Endothelial cell of umbilical vein (primary cell): ENCODE data around the gene LRRC19. TPM values are rescaled to one million over a fixed set of nuclear protein-coding genes. Genes with fewer than 3 reads are reported as not detected.

Experiments used
- Bru-seq: library from RNA; stranded (reverse); fragments of 400-500 nt; gene quantifications from one replicate; lab custom pipeline; 2021; lab: Mats Ljungman, UMichigan
- BruChase-seq, 2 experiments: library from RNA; stranded (reverse); fragments of 400-500 nt; gene quantifications; one replicate each; lab custom pipeline; 2021; lab: Mats Ljungman, UMichigan
- BruUV-seq: library from RNA; stranded (reverse); fragments of 400-500 nt; replicated peaks from 2 replicates; lab custom pipeline; 2021; lab: Mats Ljungman, UMichigan
- CTCF ChIA-PET: fragments of 300-600, 350-600 bp; sonication (Branson Sonifier 250); formaldehyde crosslinking; loops from one replicate; lab custom pipeline; 2021; ENCODE audit warnings: antibody characterized with exemption, inconsistent platforms; lab: Charles Lee
- POLR2A ChIA-PET: fragments of 300-600, 350-600 bp; sonication (Branson Sonifier 250); formaldehyde crosslinking; loops from one replicate; lab custom pipeline; 2021; ENCODE audit warnings: antibody characterized with exemption, inconsistent platforms; lab: Charles Lee
- DNase-seq: peaks from one replicate; pipeline ENCODE4 v3.0.0-alpha.2; 2011; ENCODE audit warnings: low read depth, low spot score
- FAIRE-seq: peaks from 2 replicates; lab custom pipeline; 2011; peaks lifted over from hg19 to GRCh38; lab: Jason Lieb, UNC
- H2AFZ ChIP-seq: 2 replicates; pipeline ENCODE4 v1.6.0; 2012; ENCODE audit warnings: low read depth, low read length, control low read depth, inconsistent platforms
- H3K27ac ChIP-seq: 2 replicates; pipeline ENCODE4 v1.5.1; 2011; ENCODE audit warnings: low read depth, mild to moderate bottlenecking, control low read depth, low read length, moderate library complexity; ENCODE audit not compliant: insufficient read depth
- H3K27me3 ChIP-seq, 2 experiments: 2 replicates each; pipeline versions ENCODE4 v1.6.0 to v1.6.1; 2011; ENCODE audit warnings: low read length in 2 of 2, mixed read lengths in 1 of 2; ENCODE audit not compliant: control insufficient read depth in 2 of 2, insufficient read depth in 2 of 2
- H3K36me3 ChIP-seq, 2 experiments: 2 replicates in 1 of 2; 3 replicates in 1 of 2; pipeline ENCODE4 v1.5.1; 2011; ENCODE audit warnings: low read length in 2 of 2, mild to moderate bottlenecking in 1 of 2, moderate library complexity in 1 of 2; ENCODE audit not compliant: control insufficient read depth in 2 of 2, insufficient read depth in 2 of 2; ENCODE audit errors: extremely low read depth in 1 of 2
- H3K4me1 ChIP-seq: 3 replicates; pipeline ENCODE4 v1.5.1; 2011; ENCODE audit warnings: mild to moderate bottlenecking, low read length; ENCODE audit not compliant: control insufficient read depth, insufficient read depth; ENCODE audit errors: extremely low read depth
- H3K4me2 ChIP-seq: 2 replicates; pipeline ENCODE4 v1.6.1; 2011; ENCODE audit warnings: low read length, control low read depth, mixed read lengths; ENCODE audit not compliant: insufficient read depth
- H3K4me3 ChIP-seq, 3 experiments: fragments of 200-600 bp in 1 of 3; sonication (generic), shearing (Covaris generic) in 1 of 3; replicated peaks in 1 of 3; 2 replicates each; pipeline ENCODE4 v1.5.1; 2011 to 2016; ENCODE audit warnings: control low read depth in 3 of 3, low read length in 3 of 3, mild to moderate bottlenecking in 2 of 3, inconsistent platforms in 1 of 3, low read depth in 1 of 3, moderate library complexity in 1 of 3; ENCODE audit not compliant: insufficient read depth in 1 of 3
- H3K79me2 ChIP-seq: 2 replicates; pipeline ENCODE4 v1.6.0; 2012; ENCODE audit warnings: low read length, inconsistent platforms; ENCODE audit not compliant: control insufficient read depth, insufficient read depth
- H3K9ac ChIP-seq: replicated peaks from 2 replicates; pipeline ENCODE3; 2011; ENCODE audit warnings: low read length, control low read depth; ENCODE audit not compliant: insufficient read depth; ENCODE audit errors: extremely low read depth
- H3K9me1 ChIP-seq: replicated peaks from 3 replicates; pipeline ENCODE4 v1.6.0; 2011; ENCODE audit warnings: mild to moderate bottlenecking, low read length; ENCODE audit not compliant: control insufficient read depth, insufficient read depth; ENCODE audit errors: extremely low read depth
- H3K9me3 ChIP-seq: replicated peaks from 2 replicates; pipeline ENCODE4 v1.5.1; 2012; ENCODE audit warnings: low read length, inconsistent platforms; ENCODE audit not compliant: control insufficient read depth, insufficient read depth
- H4K20me1 ChIP-seq: replicated peaks from 2 replicates; pipeline ENCODE3; 2011; ENCODE audit warnings: mild to moderate bottlenecking, low read length; ENCODE audit not compliant: control insufficient read depth, insufficient read depth; ENCODE audit errors: extremely low read depth
- CTCF ChIP-seq, 2 donors: IDR thresholded peaks; 1 replicate in 1 of 2; 2 replicates in 1 of 2; pipeline ENCODE4 v1.5.1; 2011; ENCODE audit warnings: low read length in 2 of 2, mild to moderate bottlenecking in 2 of 2, moderate library complexity in 2 of 2, control low read depth in 1 of 2, inconsistent platforms in 1 of 2, low read depth in 1 of 2; ENCODE audit not compliant: insufficient read depth in 1 of 2; ENCODE audit errors: extremely low read depth in 1 of 2
- EZH2 ChIP-seq: IDR thresholded peaks from 2 replicates; pipeline ENCODE4 v1.6.1; 2012; ENCODE audit warnings: borderline replicate concordance, low read depth, mild to moderate bottlenecking, moderate library complexity, low read length, inconsistent platforms; ENCODE audit not compliant: severe bottlenecking
- FOS ChIP-seq: IDR thresholded peaks from 2 replicates; pipeline ENCODE4 v1.6.1; 2011; ENCODE audit warnings: mild to moderate bottlenecking, low read length, moderate library complexity, borderline replicate concordance; ENCODE audit not compliant: insufficient read depth
- GATA2 ChIP-seq: IDR thresholded peaks from 2 replicates; pipeline ENCODE4 v1.7.0; 2011; ENCODE audit warnings: low read depth, mild to moderate bottlenecking, moderate library complexity, mixed read lengths, low read length; ENCODE audit not compliant: insufficient read length, insufficient read depth
- JUN ChIP-seq: IDR thresholded peaks from 2 replicates; pipeline ENCODE4 v1.6.1; 2011; ENCODE audit warnings: borderline replicate concordance, low read depth; ENCODE audit not compliant: insufficient read length, insufficient read depth
- MAX ChIP-seq: IDR thresholded peaks from 2 replicates; pipeline ENCODE4 v1.6.1; 2011; ENCODE audit not compliant: insufficient read depth, insufficient read length
- MYC ChIP-seq: IDR thresholded peaks from one replicate; pipeline ENCODE4 v1.6.1; 2011; ENCODE audit warnings: mild to moderate bottlenecking, low read depth, low read length
- POLR2A ChIP-seq: IDR thresholded peaks from 2 replicates; pipeline ENCODE4 v1.6.1; 2012; ENCODE audit warnings: low read depth, mild to moderate bottlenecking, control low read depth, low read length
- POLR2AphosphoS5 ChIP-seq: IDR thresholded peaks from 2 replicates; pipeline ENCODE4 v1.6.1; 2012; ENCODE audit warnings: low read depth, mild to moderate bottlenecking, control low read depth, low read length, moderate library complexity; ENCODE audit not compliant: insufficient read depth
- dilution Hi-C: fragments of 300-500 bp; cut with MboI; formaldehyde crosslinking; loops from one replicate; pipeline ENCODE4 v1.15.0; 2019; ENCODE audit warnings: low sequenced_read_pairs; ENCODE audit not compliant: extremely low pct_ligation_motif_present
- intact Hi-C: fragments of 100-400 bp; cut with micrococcal nuclease; formaldehyde crosslinking; loops from one replicate; pipeline ENCODE4 v1.10.0; 2022
- long read RNA-seq: library from polyadenylated mRNA; stranded (forward); transcript quantifications from one replicate; pipeline ENCODE4 v2.0.0, GENCODE V29; 2021
- polyA minus RNA-seq, 3 experiments: library from RNA; depleted of rRNA, polyadenylated mRNA; stranded (reverse); fragments of >200 nt; gene quantifications; 1 replicate in 1 of 3; 2 replicates in 2 of 3; pipeline ENCODE4 v1.2.3, GENCODE V29; 2011
- polyA plus RNA-seq, 4 experiments: library from polyadenylated mRNA; depleted of rRNA in 3 of 4; stranded (reverse) in 3 of 4; unstranded in 1 of 4; fragments of >200 nt; gene quantifications; 2 replicates each; pipeline versions ENCODE4 v1.2.1 to v1.2.3, GENCODE V29; 2011 to 2012; ENCODE audit warnings: missing spikeins in 1 of 4
- total RNA-seq: library from RNA; stranded (reverse); gene quantifications from 2 replicates; pipeline ENCODE4 v1.2.3, GENCODE V29; 2021

The LRRC19 gene
- total RNA-seq: not detected in 2 replicates
- polyA plus RNA-seq: not detected in 2 replicates
- polyA plus RNA-seq (2011; cell fraction: cytosol; rRNA removed): not detected in 2 replicates
- not detected in 2 replicates for polyA plus RNA-seq (2011; cell fraction: nucleus; rRNA removed)
- 0.11 and 0.12 TPM in 2 replicates for polyA plus RNA-seq (2012)
- polyA minus RNA-seq: not detected in 2 replicates
- not detected for polyA minus RNA-seq (2011; cell fraction: cytosol; rRNA and poly(A)+ RNA removed)
- not detected in 2 replicates for polyA minus RNA-seq (2011; cell fraction: nucleus; rRNA and poly(A)+ RNA removed)
- Bru-seq, nascent RNA: not detected
- BruChase-seq, experiment 1, labeled RNA remaining after a 6-hour chase: not detected
- not detected for BruChase-seq, experiment 2, labeled RNA remaining after a 2-hour chase
- long read RNA-seq, partial matches to known transcripts: 0 of 1 reads
- long read RNA-seq, other reads (novel, unspliced or antisense): 1 of 1 reads

- H3K36me3 ChIP-seq: no peaks in the 10 kb centered on the region
- no peaks in the 10 kb centered on the region for H3K4me1 ChIP-seq
- H3K79me2 ChIP-seq: no peaks in the 10 kb centered on the region
- dilution Hi-C loops (no loop called here), intact Hi-C loops (no loop called here)
- ChIA-PET POLR2A (no interaction called here), CTCF (no interaction called here)
- H3K9me3 ChIP-seq: no peaks in the 10 kb centered on the region
- BruUV-seq: no TSS peak
- no peak within 1 kb of the TSS for H3K4me2 ChIP-seq
- no peak within 1 kb of the TSS for H2AFZ ChIP-seq
- DNase-seq: no peak
- H4K20me1 ChIP-seq: no peaks in the 10 kb centered on the region
- H3K27ac ChIP-seq: no peak within 1 kb of the TSS
- H3K9ac ChIP-seq: no peak within 1 kb of the TSS
- no peak within 1 kb of the TSS for H3K4me3 ChIP-seq
- no peak for FAIRE-seq
- H3K27me3 ChIP-seq: no peaks in the 10 kb centered on the region
- TF ChIP-seq MYC (no peak), EZH2 (no peak), POLR2A (no peak), JUN (no peak), FOS (no peak), MAX (no peak), POLR2AphosphoS5 (no peak), CTCF (IDR thresholded peaks at IDR 0.05; ENCODE audit: extremely low read depth in 1 of 2, insufficient read depth in 1 of 2, low read depth in 1 of 2, low read length in 2 of 2) (no peak), GATA2 (no peak)
- no peaks in the 10 kb centered on the region for H3K9me1 ChIP-seq
These were observed at the start of gene LRRC19 for GRCh38 chr9:27005491-27005890. Gene LRRC19, minus strand, starts transcription at chr9:27005672. Its CDS starts 5,978 bp downstream, at chr9:26999694.
